Activated CD4-positive, alpha-beta T cell treated with anti-CD3 and anti-CD28 coated beads, Interleukin-2, Interleukin-6, amounts not matched to agents 100 ng/mL and 50 ng/mL, durations not matched to agents 16 hours and 8 hours (primary cell): ENCODE data around the gene RTN4RL1.

ENCODE experiments used
- DNase-seq: peaks from one replicate; pipeline ENCODE4 v3.0.0-alpha.2; 2020

RTN4RL1 gene

DNA sequence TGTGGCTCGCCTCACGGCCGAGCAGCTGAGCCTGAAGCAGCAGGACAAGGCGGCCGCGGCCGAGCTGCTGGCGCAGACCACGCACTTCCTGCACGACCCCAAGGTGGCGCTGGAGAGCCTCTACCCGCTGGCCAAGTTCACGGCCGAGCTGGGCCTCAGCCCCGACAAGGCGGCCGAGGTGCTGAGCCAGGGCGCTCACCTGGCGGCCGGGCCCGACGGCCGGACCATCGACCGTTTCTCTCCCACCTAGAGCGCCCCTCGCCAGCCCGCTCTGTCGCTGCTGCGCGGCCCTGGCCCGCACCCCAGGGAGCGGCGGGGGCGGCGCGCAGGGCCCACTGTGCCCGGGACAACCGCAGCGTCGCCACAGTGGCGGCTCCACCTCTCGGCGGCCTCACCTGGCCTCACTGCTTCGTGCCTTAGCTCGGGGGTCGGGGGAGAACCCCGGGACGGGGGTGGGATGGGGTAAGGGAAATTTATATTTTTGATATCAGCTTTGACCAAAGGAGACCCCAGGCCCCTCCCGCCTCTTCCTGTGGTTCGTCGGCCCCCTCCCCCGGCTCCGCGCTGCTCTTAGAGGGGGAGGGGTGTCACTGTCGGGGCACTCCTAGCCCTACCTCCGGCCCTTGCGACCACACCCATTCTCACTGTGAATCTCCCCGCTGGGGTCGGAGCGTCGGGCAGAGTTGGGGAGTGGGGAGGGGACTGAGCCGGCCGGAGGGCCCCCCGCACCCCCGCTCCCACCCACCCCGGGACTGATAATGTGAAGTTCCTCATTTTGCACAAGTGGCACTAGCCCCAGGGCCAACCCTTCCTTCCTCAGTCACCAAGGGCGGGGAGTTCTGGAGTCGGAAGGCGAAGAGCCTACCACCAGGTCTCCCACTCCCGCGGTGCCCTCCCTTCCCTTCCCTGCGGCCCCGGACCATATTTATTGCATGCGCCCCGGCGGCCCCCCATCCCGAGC lies 33.7 kb upstream of the RTN4RL1 start:
- peak; percentile 80 for DNase-seq

DNA sequence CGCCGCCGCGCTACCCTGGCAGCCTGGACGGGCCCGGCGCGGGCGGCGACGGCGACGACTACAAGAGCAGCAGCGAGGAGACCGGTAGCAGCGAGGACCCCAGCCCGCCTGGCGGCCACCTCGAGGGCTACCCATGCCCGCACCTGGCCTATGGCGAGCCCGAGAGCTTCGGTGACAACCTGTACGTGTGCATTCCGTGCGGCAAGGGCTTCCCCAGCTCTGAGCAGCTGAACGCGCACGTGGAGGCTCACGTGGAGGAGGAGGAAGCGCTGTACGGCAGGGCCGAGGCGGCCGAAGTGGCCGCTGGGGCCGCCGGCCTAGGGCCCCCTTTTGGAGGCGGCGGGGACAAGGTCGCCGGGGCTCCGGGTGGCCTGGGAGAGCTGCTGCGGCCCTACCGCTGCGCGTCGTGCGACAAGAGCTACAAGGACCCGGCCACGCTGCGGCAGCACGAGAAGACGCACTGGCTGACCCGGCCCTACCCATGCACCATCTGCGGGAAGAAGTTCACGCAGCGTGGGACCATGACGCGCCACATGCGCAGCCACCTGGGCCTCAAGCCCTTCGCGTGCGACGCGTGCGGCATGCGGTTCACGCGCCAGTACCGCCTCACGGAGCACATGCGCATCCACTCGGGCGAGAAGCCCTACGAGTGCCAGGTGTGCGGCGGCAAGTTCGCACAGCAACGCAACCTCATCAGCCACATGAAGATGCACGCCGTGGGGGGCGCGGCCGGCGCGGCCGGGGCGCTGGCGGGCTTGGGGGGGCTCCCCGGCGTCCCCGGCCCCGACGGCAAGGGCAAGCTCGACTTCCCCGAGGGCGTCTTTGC lies 32.8 kb upstream of the RTN4RL1 start:
- no peak for DNase-seq

DNA sequence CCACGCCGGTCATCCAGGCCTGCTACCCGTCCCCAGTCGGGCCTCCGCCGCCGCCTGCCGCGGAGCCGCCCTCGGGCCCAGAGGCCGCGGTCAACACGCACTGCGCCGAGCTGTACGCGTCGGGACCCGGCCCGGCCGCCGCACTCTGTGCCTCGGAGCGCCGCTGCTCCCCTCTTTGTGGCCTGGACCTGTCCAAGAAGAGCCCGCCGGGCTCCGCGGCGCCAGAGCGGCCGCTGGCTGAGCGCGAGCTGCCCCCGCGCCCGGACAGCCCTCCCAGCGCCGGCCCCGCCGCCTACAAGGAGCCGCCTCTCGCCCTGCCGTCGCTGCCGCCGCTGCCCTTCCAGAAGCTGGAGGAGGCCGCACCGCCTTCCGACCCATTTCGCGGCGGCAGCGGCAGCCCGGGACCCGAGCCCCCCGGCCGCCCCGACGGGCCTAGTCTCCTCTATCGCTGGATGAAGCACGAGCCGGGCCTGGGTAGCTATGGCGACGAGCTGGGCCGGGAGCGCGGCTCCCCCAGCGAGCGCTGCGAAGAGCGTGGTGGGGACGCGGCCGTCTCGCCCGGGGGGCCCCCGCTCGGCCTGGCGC lies 32.1 kb upstream of the RTN4RL1 start:
- DNase-seq, result no peak

DNA sequence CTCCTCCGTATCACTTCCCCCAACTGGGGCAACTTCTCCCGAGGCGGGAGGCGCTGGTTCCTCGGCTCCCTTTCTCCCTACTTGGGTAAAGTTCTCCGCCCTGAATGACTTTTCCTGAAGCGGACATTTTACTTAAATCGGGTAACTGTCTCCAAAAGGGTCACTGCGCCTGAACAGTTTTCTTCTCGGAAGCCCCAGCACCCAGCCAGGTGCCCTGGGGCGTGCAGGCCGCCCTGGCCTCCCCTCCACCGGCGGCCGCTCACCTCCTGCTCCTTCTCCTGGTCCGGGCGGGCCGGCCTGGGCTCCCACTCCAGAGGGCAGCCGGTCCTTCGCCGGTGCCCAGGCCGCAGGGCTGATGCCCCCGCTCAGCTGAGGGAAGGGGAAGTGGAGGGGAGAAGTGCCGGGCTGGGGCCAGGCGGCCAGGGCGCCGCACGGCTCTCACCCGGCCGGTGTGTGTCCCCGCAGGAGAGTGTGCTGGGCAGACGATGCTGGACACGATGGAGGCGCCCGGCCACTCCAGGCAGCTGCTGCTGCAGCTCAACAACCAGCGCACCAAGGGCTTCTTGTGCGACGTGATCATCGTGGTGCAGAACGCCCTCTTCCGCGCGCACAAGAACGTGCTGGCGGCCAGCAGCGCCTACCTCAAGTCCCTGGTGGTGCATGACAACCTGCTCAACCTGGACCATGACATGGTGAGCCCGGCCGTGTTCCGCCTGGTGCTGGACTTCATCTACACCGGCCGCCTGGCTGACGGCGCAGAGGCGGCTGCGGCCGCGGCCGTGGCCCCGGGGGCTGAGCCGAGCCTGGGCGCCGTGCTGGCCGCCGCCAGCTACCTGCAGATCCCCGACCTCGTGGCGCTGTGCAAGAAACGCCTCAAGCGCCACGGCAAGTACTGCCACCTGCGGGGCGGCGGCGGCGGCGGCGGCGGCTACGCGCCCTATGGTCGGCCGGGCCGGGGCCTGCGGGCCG lies 31.4 kb upstream of the RTN4RL1 start:
- peak; percentile 54 for DNase-seq

DNA sequence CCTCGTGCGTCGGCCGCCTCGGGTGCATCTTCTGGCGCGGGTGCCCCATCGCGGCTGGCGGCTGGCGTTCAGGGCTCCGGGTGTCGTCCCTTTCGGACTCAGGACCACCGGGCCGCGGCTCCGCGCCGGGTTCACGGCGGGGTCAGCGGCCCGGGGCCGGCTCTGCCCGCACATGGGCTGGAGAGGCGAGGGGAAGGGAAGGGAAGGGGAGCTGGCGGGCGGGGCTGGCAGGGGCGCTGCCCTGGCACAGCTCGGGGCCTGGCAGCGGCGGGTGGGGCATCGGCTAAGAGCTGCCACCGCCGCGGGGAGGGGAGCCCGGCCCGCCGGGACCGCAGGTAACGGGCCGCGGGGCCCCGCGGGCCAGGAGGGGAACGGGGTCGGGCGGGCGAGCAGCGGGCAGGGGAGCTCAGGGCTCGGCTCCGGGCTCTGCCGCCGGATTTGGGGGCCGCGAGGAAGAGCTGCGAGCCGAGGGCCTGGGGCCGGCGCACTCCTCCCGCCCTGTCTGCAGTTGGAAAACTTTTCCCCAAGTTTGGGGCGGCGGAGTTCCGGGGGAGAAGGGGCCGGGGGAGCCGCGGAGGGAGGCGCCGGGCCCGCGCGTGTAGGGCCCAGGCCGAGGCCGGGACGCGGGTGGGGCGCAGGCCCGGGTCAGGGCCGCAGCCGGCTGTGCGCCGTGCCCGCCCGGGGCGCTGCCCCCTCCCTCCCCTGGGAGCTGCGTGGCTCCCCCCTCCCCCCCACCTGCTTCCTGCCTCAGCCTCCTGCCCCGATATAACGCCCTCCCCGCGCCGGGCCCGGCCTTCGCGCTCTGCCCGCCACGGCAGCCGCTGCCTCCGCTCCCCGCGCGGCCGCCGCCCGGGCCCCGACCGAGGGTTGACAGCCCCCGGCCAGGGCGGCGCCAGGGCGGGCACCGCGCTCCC lies 30.4 kb upstream of the RTN4RL1 start:
- no peak for DNase-seq

DNA sequence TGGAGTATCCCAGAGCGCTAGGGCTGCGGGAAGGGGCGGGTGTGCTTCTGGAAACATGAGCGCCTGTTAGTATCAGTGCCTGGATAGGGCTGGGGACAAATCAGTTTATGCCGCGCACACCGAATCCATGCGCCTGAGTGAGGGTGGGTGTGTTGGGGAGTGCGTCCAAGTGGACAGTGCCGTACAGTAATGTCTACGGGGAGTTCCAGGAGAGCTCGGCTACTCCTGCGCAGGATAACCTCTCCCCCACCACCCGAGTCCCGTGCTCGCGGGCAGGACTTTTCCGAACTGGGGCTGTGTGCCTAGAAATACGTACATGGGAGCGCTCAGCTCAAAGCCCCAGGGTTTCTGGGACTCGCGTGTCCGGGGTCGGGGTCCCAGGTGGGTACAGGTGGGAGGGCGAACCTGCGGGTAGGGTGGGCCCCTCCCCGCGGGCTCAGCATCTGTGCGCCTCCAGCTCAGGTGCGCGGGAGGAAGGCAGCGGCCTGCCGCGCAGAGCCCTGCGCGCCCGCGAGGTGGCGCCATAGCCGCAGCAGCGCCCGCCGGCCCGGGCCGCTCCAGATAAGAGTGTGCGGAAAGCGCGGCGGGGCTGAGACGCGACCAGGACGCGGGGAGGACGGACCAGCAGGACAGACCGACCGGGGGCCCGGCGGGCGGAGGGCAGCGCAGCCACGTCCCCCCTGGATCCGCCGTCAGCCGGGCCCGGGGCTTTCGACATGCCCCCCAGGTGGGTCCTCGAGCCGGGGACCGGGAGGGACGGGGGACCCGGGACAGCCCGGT lies 29.6 kb upstream of the RTN4RL1 start, which contains the start of gene HIC1:
Gene HIC1 (plus strand): TSS at position 592 of the 780 bp plus-strand sequence. CDS start 1,588 bp downstream, outside the sequence.
- peak; percentile 83 for DNase-seq

DNA sequence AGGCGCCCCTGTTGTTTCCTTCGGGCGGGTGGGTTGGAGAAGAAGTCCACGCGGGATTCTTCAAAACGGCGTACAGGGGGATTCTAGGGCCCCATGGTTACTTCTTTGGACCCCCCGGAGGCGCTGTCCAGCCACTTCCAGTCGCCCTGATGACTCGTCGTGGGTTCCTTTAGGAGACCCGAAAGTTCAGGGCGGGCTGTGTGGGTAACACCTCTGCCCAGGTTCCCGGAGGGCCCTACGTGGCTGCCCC lies 29.1 kb upstream of the RTN4RL1 start:
- no peak for DNase-seq

DNA sequence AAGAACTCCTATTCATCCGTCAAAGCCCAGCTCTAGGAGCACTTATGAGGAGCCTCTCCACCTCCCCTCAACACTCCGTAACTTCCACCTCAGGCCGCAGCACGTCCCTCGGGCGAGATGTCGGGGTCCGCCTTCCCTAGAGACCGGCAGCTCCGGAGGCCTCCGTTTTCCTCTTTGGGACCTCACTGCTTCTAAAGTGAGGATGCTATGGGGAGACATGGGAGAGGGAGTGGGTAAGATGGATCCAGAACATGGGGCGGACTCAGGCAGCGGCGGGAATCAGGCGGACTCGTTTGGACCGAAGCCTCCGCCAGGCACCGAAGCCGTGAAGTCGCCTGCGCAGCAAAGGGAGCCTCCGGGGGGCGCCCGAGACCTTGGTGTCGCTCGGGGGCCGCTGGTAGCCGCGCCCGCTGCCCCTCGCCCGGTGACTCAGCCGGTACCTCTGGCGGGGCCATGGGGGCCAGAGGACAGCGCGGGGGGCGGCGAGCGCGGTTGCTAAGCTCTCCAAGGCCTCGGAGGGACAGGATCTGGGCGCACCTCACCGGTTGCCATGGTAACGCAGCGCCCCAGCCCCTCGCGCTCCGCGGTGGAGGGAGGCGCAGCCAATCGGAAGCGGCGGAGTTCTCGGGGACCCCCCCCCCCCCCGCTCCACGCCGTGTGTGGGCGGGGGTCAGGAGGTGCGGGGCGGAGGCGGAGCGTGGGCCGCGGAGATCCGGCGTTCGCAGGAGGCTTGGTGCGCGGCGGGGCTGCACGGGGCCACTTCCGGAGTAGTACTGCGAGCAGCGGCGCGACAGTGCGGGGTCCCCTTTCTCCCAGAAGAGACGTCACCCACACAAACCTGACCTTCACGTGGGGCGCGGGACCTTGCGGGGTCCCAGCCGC lies 28.5 kb upstream of the RTN4RL1 start:
- DNase-seq, result peak; percentile 71

DNA sequence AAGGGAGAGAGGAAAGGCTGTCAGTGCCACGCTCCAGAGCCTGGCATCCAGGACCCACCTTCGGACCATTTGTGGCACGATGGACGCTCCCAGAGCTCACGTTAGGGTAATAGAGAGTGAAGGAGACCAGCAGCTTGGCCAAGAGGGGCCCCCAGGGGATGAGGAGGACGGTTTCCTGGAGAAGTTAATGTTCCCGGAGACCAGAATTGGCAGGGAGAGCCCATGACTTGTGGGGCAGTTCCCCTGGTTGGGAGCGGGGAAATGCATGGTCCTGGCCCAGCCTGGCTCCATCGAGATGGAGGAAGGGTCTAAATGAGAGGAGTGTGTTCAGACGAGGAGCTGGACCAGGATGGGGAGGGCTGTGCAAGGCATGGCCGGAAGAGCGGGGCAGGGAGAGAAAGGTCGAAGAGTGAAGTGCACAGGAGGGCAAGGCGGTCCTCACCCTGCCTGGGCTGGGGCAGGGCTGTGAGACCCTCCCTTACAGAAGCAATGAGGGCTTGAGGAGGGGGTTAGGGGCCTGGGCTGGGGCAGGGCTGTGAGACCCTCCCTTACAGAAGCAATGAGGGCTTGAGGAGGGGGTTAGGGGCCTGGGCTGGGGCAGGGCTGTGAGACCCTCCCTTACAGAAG lies 26.9 kb upstream of the RTN4RL1 start:
- DNase-seq, result no peak

DNA sequence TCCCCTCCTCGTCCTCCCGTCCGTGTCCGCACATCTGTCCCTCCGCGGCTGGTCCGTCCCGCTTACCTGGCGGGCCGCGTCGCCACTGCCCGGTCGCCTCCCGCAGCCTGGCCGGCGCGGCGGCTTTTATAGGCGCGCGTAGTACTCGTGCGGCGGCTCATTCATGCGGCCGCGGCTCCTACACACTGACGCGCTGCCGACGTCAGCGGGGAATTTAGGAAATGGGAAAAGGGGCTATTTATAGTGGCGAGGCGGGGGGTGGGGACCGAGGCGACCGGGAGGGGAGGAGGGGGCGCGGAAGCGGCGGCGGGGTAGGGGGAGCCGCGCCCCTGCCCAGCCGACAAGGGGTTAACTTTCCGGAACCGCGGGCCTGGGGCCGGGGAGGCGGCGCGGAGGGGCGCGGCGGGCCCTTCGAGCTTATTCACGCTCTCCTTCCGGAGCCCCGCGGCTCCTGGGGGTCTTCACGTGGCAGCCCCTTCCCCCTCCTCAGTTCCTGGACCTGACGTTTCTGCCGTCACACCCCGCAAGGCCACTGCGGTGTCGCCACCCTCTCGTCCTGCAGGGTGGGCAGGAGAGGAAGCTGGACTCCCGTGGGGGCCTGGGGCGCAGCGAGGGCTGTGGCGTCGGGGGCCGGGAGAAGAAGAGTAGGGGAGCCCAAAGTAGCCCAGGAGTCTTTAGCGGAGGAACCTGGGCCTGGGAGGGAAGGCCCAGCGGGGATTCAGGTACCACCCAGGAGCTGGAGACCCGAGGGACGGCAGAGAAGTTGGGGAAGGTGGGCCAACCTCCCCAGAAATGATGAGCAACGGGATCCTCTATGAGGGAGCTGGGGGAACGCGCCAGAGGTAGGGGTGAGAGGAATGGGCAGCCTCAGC lies 26.2 kb upstream of the RTN4RL1 start:
- no peak for DNase-seq

DNA sequence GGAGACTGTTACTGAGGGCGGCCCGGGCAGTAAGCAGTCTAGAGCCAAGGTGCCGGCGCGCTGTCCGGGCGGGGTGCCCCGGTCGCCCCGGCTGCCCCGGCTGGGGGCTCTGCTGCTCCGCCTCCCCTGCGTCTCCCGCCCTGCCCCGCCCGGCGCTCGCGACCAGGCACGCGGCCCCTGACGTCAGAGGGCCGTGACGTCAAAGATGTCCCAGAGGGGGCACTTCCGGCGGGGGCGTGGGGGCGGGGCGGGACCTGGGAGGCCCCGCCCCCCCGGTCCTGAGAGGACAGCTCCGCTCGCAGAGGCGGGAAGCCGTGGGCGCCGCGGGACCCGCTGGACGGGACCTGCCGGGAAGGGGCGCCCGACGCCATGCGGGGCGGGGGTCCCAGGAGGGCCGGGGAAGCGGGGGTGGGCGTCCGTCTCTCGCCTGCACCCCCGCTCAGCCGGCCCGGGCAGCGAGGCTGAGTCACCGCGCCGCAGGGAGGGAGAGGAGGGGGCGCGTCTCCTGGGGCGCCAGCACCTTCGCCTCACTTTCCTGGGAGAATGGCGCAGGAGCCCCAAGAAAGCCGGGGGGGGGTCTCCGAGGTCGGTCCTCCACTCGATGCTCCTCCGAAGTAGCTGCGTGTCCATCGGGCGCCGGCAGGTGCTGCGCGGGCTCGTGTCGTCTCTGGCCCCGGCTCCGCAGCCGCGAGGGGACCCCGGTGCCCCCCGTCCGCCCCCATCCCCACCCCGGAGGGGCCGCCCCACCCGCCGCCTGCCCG lies 25.3 kb upstream of the RTN4RL1 start:
- peak; percentile 60 for DNase-seq

DNA sequence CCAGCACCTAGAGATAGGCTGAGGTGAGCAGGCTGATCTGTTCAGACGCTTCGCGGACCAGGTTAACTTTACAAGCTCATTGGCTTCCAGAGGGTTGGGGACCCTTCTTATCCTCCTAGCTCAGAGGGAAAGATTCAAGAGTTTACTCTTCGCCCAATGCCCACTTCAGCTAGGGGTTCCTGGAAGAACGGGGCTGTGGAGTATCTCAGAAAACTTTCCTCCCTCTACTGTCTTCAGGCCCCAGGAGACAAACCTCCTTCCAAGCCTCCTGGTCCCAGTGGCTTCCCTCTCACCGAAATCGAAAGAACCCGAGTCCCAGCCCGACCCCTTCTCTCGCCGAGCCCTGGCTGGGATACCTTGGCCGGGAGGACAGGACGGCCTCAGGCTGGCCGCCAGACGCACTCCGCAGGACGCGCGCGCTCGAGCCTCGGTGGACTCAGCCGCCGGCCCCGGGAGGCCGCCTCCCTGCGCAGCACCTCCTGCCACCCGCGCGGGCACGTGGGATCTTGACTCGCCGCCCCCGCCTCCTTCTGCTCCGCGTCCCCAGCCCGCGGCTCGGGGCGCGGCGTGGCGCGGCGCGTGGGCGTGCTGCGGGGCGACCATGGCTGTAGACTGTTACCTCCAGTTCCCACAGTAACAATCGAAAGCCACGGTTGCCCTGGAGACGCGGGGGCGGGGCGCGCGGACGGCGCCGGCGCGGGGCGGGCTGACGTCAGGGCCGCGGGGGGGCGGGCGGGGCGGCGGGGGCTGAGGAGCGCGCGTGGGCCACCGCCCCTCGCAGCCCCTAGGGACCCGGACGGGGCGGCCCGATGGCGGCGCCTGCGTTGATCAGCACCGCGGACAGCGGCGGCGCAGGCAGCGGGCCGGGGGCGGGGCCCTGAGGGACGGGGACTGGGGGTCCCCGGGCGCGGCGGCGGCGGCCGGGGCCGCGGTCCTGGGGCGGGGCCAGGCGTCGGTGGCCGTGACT lies 24.5 kb upstream of the RTN4RL1 start:
- DNase-seq, result peak; percentile 85

DNA sequence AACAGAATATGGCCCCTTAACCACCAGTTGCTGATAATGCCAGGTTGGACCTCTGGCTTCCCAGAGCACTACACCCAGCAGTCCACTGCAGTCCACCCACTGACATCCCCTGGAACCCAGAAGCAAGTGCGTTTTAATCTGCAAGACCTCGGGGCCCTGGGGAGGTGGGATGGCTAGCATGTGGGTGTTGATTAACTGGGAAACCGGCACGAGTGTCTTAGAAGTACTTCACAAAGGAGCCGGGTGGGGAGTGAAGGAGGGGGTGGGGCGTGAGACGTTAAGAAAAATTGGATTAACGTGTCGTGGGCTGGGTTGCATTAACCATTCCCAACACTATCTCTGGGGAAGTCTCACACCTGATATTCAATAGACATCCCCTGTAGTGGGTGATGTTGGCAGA lies 23.7 kb upstream of the RTN4RL1 start:
- no peak for DNase-seq

DNA sequence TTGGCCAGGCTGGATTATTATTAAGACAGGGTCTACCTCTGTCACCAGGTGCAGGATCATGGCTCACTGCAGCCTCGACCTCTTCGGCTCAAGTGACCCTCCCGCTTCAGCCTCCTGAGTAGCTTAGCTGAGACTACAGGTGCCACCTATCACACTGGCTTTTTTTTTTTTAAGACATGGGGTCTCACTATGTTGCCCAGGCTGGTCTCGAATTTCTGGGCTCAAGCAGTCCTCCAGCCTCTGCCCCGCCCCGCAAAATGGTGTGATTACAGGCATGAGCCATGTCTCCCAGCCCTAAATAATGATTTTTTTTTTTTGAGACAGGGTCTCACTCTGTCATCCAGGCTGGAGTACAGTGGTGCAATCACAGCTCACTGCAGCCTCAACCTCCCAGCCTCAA lies 22.5 kb upstream of the RTN4RL1 start:
- DNase-seq, result no peak

DNA sequence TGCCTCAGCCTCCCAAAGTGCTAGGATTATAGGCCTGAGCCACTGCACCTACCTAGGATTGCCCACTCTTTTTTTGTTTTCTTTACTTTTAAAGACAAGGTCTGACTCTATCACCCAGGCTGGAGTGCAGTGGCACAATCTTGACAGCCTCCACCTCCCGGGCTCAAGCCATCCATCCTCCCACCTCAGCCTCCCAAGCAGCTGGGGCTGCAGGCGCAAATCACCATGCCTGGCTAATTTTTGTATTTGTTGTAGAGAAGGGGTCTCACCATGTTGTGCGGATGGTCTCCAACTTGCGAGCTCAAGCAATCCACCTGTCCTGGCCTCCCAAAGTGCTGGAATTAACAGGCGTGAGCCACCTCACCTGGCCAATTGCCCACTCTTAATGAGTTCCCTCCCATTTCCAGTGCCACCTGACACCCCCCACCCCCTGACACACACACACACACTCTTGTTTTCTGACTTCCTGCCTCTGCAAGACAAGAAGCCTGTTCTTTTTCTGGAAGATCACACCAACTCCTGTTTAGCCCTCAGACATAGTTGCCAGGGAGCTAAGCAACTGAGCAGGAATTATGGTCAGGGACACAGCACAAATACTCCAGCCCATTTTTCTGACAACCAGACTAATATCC lies 19.2 kb upstream of the RTN4RL1 start:
- no peak for DNase-seq
